ENCODE data around the gene CDK5R2.
A peak's percentile ranks its signal among the peaks of the same experiment; 100 is the strongest.

Gene CDK5R2

GRCh38 chr2:219003979-219004378 lies 44.5 kb downstream of the CDK5R2 start:
- DNase-seq: no peak

DNA sequence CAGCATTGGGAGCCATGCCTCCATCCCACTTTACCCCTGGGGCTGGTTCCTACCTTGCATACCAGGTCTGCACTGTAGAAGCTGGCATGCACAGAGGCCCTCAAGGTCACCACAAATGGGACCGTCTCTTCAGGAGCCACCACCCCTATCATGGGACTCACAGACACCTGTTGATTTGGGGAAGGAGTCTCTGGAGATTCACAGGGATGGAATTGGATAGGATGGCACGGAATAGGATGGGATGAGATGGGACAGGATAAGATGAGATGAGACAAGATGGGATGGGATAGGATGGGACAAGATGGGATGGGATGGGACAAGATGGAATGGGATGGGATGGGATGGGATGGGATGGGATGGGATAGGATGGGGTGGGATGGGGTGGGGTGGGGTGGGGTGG lies 49.8 kb downstream of the CDK5R2 start:
- no peak for DNase-seq

DNA sequence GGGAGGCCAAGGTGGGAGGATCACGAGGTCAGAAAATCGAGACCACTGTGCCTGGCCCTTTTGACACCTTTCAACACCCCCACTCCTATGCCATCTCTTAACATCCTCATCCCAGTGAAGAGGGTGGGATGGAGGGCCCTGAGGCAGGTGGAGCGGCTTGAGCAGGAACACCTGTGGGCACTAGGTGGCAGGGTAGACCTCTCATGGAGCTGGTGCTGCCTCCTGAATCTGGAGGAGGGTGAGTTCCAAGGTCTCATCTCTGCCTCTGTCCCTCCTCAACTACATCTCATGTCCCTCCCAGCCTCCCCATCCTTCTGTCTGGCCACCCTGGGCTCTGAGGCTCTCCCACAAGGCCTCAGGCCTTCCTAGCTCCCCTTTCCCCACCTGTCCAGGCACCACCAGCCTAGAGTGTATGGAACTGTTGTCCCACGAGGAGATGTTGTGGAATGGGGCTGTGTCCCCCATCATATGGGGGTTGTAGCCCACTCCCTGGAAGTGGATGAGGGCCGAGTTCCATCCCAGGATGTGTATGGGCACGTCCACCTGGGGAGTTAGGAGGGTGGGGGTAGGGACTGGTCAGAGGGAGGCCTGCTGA lies 50.8 kb downstream of the CDK5R2 start:
- peak in 2 of 3 experiments; percentile 9 to 44 for DNase-seq

GRCh38 chr2:219010873-219011272 lies 51.4 kb downstream of the CDK5R2 start:
- peak in 1 of 3 experiments; percentile 3 for DNase-seq

Data from NCI-H1417 (cell line).